SK-MEL-5 (cell line): ENCODE data around the gene AK8. TPM values are rescaled to one million over a fixed set of nuclear protein-coding genes. Genes with fewer than 3 reads are reported as not detected.

Experiments used
- DNase-seq: peaks from one replicate; pipeline ENCODE4 v3.0.0-alpha.2; 2016; ENCODE audit warnings: low read depth, low spot score
- in situ Hi-C: cut with HindIII; loops from 2 replicates; pipeline ENCODE4 v1.10.0; 2016; ENCODE audit warnings: low sequenced_read_pairs, high pct_unique_total_duplicates, low pct_unique_long_range_greater_than_20kb
- total RNA-seq: library from RNA; depleted of rRNA; stranded (reverse); fragments of >200 nt; shearing (Covaris generic); gene quantifications from 2 replicates; pipeline ENCODE4 v1.2.3, GENCODE V29; 2014; rRNA removed

The AK8 gene
- total RNA-seq, 1 experiment from 2014 or later = 0.21 TPM

DNA sequence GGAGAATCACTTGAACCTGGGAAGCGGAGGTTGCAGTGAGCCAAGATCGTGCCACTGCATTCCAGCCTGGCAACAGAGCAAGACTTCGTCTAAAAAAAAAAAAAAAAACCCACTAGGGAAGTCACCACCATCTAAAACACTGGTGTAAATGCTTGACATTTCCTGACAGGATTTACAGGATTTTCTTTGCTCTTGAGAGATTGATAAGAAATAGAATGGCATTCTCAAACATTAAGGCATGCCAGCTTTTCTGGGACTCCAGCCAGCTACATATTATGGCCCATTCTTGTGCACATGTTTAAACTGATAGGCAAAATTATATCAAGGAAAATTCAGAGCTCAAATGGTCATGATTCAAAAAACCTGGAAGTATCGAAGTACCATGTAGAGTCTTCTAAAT lies 179.1 kb downstream of the AK8 start:
- DNase-seq = no peak
- in situ Hi-C loops = no loop called here

DNA sequence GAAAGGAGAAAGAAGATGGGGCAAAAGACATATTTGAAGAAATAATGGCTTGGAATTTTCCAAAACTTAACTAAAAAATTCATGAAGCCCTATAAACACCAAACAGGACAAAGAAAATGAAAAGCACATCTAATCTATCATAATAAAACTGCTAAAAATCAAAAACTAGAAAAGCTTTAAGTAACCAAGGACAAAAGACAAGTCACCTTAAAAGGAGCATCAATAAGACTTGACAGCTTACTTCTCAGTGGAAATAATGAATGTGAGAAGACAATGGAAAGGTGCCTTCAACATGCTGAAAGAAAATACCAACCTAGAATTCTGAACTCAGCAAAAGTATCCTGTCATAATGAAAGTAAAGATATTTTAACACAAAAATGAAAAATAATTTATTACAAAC lies 180.9 kb downstream of the AK8 start:
- no peak for DNase-seq
- in situ Hi-C loops = no loop called here

DNA sequence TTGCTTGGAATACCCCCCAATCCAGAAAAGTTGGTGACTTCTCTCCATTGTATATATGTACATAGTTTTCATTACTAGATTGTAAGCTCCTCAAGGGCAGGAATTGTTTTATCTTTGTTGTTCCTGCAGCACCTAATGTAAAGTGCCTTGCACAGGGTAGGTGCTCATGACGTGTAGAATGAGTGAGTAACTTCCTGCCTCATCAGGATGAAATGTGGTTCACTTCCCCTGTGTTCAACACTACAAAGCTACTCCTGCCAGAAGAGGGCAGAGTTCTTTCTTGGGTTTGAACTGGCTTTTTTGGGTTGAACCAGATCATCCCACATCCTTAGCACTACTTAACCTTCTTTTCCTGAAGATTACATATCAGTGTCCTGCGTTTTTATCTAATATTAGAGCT lies 183.9 kb downstream of the AK8 start:
- DNase-seq = peak; percentile 45
- in situ Hi-C loops = no loop called here

DNA sequence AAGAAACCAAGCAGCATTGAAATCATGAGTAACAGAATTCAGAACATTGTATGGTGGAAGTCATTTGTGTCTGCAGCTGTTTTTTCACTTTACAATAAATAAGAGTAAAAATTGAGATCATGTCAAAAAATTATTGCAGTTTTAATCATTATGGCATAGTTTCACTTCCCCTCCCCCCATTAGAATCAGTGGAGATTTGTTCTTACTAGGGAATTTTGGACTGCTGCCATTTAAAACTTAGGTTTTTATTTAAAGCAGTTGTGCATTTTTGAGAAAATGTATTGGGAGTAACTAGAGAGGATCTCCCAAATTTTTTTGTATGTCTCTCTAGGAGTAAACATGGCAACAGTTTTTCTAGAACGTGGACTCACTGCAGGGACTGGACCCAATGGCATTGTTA lies 187.4 kb downstream of the AK8 start:
- in situ Hi-C loops = no loop called here
- DNase-seq = no peak

DNA sequence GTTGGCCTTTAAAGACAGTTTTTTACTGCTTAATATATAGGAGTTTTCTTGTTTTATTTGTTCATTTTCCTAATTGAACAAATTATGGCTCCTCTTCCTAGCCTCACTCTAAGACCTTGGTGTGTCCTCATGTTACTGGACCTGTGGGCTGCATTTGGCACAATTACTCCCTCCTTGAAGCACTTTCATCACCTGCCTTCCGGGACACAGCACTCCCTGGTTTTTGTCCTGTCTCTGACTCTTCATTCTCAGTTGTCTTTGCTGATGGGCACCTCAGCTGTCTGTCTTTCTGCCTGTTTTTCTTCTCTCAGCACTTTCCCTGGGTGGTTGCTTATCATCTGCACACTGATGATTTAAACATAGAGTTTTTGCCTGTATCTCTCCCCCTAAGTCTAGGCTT lies 194.2 kb downstream of the AK8 start:
- in situ Hi-C loops = no loop called here
- DNase-seq = no peak

DNA sequence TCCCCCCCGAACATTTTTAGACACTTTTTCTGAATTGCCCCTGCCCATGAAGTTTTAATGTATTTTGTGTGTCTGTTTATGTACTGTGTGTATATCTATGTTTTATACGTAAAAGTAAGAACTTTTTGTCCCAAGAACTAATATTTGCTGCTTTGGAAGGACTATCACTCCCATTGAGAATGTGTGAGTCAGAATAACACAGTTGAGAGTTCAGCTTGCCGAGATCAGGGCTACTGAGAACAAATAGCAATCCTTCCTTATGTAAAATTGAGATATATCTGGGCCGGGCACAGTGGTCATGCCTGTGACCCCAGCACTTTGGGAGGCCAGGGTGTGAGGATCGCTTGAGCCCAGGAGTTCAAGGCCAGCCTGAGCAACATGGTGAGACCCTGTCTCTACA lies 196.5 kb downstream of the AK8 start:
- in situ Hi-C loops = no loop called here
- DNase-seq = no peak

DNA sequence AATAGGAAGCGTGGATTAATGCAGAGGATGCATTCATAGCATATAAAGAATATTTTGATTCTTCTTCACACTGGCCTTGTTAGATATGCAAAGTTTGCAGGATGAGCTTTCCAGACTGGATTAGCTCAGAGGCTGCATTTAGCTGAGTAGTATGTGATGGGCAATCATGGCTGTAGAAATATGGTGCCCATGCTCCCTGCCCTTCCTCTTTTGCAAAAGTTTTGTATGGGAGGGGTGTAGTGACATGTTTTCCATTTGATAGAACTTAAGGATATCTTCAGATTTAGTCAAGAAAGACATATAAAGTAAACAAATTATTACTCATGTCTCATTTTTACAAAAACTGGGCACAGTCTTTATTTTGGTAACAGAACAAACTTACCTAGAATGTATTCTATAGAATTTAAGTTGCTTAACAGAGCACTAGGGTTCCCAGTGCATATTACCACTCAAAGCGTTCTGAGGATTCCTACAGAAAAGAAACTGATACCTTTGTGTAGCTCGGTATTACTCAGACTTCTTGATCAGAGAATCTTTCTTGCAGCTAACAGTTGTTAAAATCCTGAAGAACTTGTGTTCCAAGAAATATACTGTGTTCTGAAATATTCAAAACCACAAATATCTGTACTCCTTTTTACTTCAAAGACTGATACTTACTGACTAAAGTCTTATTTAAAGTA lies 198.0 kb downstream of the AK8 start:
- in situ Hi-C loops = no loop called here
- DNase-seq = no peak

DNA sequence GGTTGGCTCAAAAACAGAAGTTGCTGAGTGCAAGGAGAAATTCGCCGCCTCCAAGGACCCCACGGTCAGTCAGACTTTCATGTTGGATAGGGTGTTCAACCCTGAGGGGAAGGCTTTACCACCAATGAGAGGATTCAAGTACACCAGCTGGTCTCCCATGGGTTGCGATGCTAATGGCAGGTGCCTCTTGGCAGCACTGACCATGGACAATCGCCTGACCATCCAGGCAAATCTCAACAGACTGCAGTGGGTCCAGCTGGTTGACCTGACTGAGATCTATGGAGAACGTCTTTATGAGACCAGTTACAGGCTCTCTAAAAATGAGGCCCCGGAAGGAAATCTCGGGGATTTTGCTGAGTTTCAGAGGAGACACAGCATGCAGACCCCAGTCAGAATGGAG lies 200.1 kb downstream of the AK8 start:
- DNase-seq = no peak
- in situ Hi-C loops = no loop called here

Other genes with a start within 250 kb of the AK8 start
- 30.8 and 31.6 TPM in 2 replicates for gene DDX31, start 208.3 kb downstream of the AK8 start, total RNA-seq
- gene GTF3C4, start 207.8 kb downstream of the AK8 start, total RNA-seq = 19.0 and 20.1 TPM in 2 replicates
- gene SPACA9, start 614 bp upstream of the AK8 start, total RNA-seq = 3.4 and 4.7 TPM in 2 replicates
- 38.0 and 45.6 TPM in 2 replicates for gene TSC1, start 66.3 kb upstream of the AK8 start, total RNA-seq
- 0.05 and 0.74 TPM in 2 replicates for gene GFI1B, start 100.4 kb upstream of the AK8 start, total RNA-seq
- gene GTF3C5, start 152.7 kb upstream of the AK8 start, total RNA-seq = 58.8 and 64.3 TPM in 2 replicates
- 0.11 TPM in 1 of 2 replicates, not detected in the other for gene CEL, start 183.7 kb upstream of the AK8 start, total RNA-seq
- gene RALGDS, start 243.0 kb upstream of the AK8 start, total RNA-seq = 22.4 and 26.6 TPM in 2 replicates